ENCODE results near the gene RECQL5.
A peak's percentile ranks its signal among the peaks of the same experiment; 100 is the strongest.
"Not testable (repeated sequence)": the region's sequence is repeated elsewhere in the genome, so short reads cannot be mapped to it uniquely, and the experiment has no call there.

RECQL5 gene

GRCh38 chr17:75615301-75615700 lies 51.7 kb downstream of the RECQL5 start:
- DNase-seq (ENCODE audit: low spot score) = no peak

GRCh38 chr17:75614556-75615270 lies 52.2 kb downstream of the RECQL5 start:
- no peak for DNase-seq (ENCODE audit: low spot score)

- DNase-seq (ENCODE audit: low spot score) = no peak
Measured at GRCh38 chr17:75614006-75614405, 52.9 kb downstream of the RECQL5 start.

- DNase-seq (ENCODE audit: low spot score) = no peak
Measured at GRCh38 chr17:75612906-75613626, 53.9 kb downstream of the RECQL5 start.

- DNase-seq (ENCODE audit: low spot score) = no peak
Measured at GRCh38 chr17:75611851-75612429, 55.0 kb downstream of the RECQL5 start.

GRCh38 chr17:75610103-75610984 lies 56.6 kb downstream of the RECQL5 start:
- DNase-seq (ENCODE audit: low spot score) = no peak

GRCh38 chr17:75607086-75607485 lies 59.9 kb downstream of the RECQL5 start:
- DNase-seq (ENCODE audit: low spot score) = no peak

- no peak for DNase-seq (ENCODE audit: low spot score)
Measured at GRCh38 chr17:75605790-75606189, 61.2 kb downstream of the RECQL5 start.

GRCh38 chr17:75604034-75604695 lies 62.8 kb downstream of the RECQL5 start:
- no peak for DNase-seq (ENCODE audit: low spot score)

- no peak for DNase-seq (ENCODE audit: low spot score)
Measured at GRCh38 chr17:75603123-75603522, 63.8 kb downstream of the RECQL5 start.

- DNase-seq (ENCODE audit: low spot score) = no peak
Measured at GRCh38 chr17:75602644-75603043, 64.3 kb downstream of the RECQL5 start.

GRCh38 chr17:75601057-75601987 lies 65.6 kb downstream of the RECQL5 start:
- peak; percentile 28 for DNase-seq (ENCODE audit: low spot score)

GRCh38 chr17:75596320-75597087 lies 70.5 kb downstream of the RECQL5 start:
- DNase-seq (ENCODE audit: low spot score) = no peak

- DNase-seq (ENCODE audit: low spot score) = no peak
Measured at GRCh38 chr17:75595920-75596313, 71.0 kb downstream of the RECQL5 start.

GRCh38 chr17:75595284-75595919 lies 71.6 kb downstream of the RECQL5 start:
- DNase-seq (ENCODE audit: low spot score) = no peak

- no peak for DNase-seq (ENCODE audit: low spot score)
Measured at GRCh38 chr17:75594499-75595283, 72.3 kb downstream of the RECQL5 start.

- not testable (repeated sequence) for DNase-seq (ENCODE audit: low spot score)
Measured at GRCh38 chr17:75593430-75593829, 73.5 kb downstream of the RECQL5 start.

GRCh38 chr17:75592348-75593020 lies 74.5 kb downstream of the RECQL5 start:
- no peak for DNase-seq (ENCODE audit: low spot score)

Data from pons (tissue), 1 donor.